K562 (cell line): ENCODE data around the gene TTC23L. TPM values are rescaled to one million over a fixed set of nuclear protein-coding genes. Genes with fewer than 3 reads are reported as not detected.
A peak's percentile ranks its signal among the peaks of the same experiment; 100 is the strongest.

Source experiments
- EP400 ChIP-seq: fragments of 450-650 bp; IDR thresholded peaks from 2 replicates; pipeline ENCODE4 v1.6.1; 2017; ENCODE audit warnings: antibody characterized with exemption, mild to moderate bottlenecking, moderate library complexity
- GABPA ChIP-seq: fragments of 200-800 bp; sonication (Bioruptor generic); conservative IDR thresholded peaks from 2 replicates; pipeline ENCODE4 v1.6.1; 2016; ENCODE audit warnings: low read depth, missing genetic modification characterization, missing compliant biosample characterization
- GABPB1 ChIP-seq: sonication (generic); formaldehyde crosslinking; IDR thresholded peaks from 2 replicates; pipeline ENCODE4 v1.8.0; 2022; ENCODE audit warnings: mild to moderate bottlenecking, missing genetic modification reagents
- KAT8 ChIP-seq: fragments of 450-650 bp; IDR thresholded peaks from 2 replicates; pipeline ENCODE4 v1.6.1; 2016; ENCODE audit warnings: low read depth, mild to moderate bottlenecking
- KDM2B ChIP-seq: fragments of 250-450 bp; sonication (Bioruptor Pico); IDR thresholded peaks from 2 replicates; pipeline ENCODE4 v1.8.0; 2021; ENCODE audit warnings: mild to moderate bottlenecking, moderate library complexity
- MTA3 ChIP-seq: fragments of 450-650 bp; formaldehyde crosslinking; IDR thresholded peaks from 2 replicates; pipeline ENCODE4 v1.6.1; 2017; ENCODE audit warnings: mild to moderate bottlenecking, borderline replicate concordance
- MYNN ChIP-seq, 2 experiments: sonication (generic); formaldehyde crosslinking in 1 of 2; IDR thresholded peaks; 2 replicates each; pipeline versions ENCODE4 v1.5.0 to v1.6.1; 2016 to 2020; ENCODE audit warnings: antibody characterized with exemption in 1 of 2, missing genetic modification reagents in 1 of 2
- SMAD2 ChIP-seq: fragments of 150-350 bp; IDR thresholded peaks from 2 replicates; pipeline ENCODE4 v1.6.1; 2014; ENCODE audit warnings: low read depth, mild to moderate bottlenecking, low read length
- SNIP1 ChIP-seq: fragments of 450-650 bp; IDR thresholded peaks from 2 replicates; pipeline ENCODE4 v1.7.1; 2017; ENCODE audit warnings: low read depth, mild to moderate bottlenecking
- SUPT5H ChIP-seq: fragments of 450-650 bp; IDR thresholded peaks from 2 replicates; pipeline ENCODE4 v1.6.1; 2016
- TCF7 ChIP-seq: sonication (generic); IDR thresholded peaks from 2 replicates; pipeline ENCODE4 v1.6.1; 2016; ENCODE audit warnings: antibody characterized with exemption, borderline replicate concordance
- XRCC4 ChIP-seq: IDR thresholded peaks from one replicate; pipeline ENCODE4 v1.6.1; 2011; ENCODE audit not compliant: insufficient read depth, insufficient read length; ENCODE audit errors: extremely low read depth
- ZKSCAN1 ChIP-seq: fragments of 150-350 bp; IDR thresholded peaks from 2 replicates; pipeline ENCODE4 v1.6.1; 2016; ENCODE audit warnings: low read depth, low read length
- ZNF780A ChIP-seq: fragments of 250-450 bp; sonication (Bioruptor Pico); IDR thresholded peaks from 2 replicates; pipeline ENCODE4 v1.5.0; 2021; ENCODE audit warnings: mild to moderate bottlenecking
- polyA plus RNA-seq, 8 experiments: library from polyadenylated mRNA; depleted of rRNA in 4 of 8; stranded (reverse) in 5 of 8; unstranded in 3 of 8; fragments of >200 nt; fragmentation: Nextera tagmentation in 2 of 8; fragmentation: Illumina TruSeq in 1 of 8; extraction: Ambion mirVana in 2 of 8; extraction: Trizol in 1 of 8; gene quantifications; 2 replicates each; pipeline versions ENCODE4 v1.2.1 to v1.2.3, GENCODE V29; 2011 to 2014; ENCODE audit warnings: inconsistent platforms in 1 of 8, missing spikeins in 1 of 8
- total RNA-seq, 7 experiments: library from RNA; depleted of rRNA in 6 of 7; stranded (reverse); fragments of >200 nt in 6 of 7; fragmentation: Illumina TruSeq in 2 of 7; extraction: Trizol in 2 of 7; gene quantifications; 2 replicates each; pipeline versions ENCODE4 v1.2.1 to v1.2.3, GENCODE V29; 2011 to 2021; ENCODE audit warnings: low replicate concordance in 1 of 7
- TF ChIP-seq, protein P1 (sequence below): fragments of 450-650 bp; formaldehyde crosslinking; IDR thresholded peaks from 2 replicates; pipeline ENCODE4 v1.4.0; 2022; ENCODE audit warnings: mild to moderate bottlenecking, moderate library complexity
- TF ChIP-seq, protein P2 (sequence below), 3 experiments: fragments of 200-800 bp in 1 of 3; sonication (Bioruptor generic) in 1 of 3; sonication (generic) in 1 of 3; formaldehyde crosslinking in 1 of 3; IDR thresholded peaks; 2 replicates each; pipeline versions ENCODE4 v1.6.1 to v1.8.0; 2016 to 2022; ENCODE audit warnings: mild to moderate bottlenecking in 2 of 3, missing compliant biosample characterization in 2 of 3, missing genetic modification characterization in 2 of 3, missing genetic modification reagents in 1 of 3
- TF ChIP-seq, protein P3 (sequence below): sonication (generic); formaldehyde crosslinking; IDR thresholded peaks from 2 replicates; pipeline ENCODE4 v1.8.1; 2022; ENCODE audit warnings: missing genetic modification reagents
- TF ChIP-seq, protein P4 (sequence below): IDR thresholded peaks from 2 replicates; pipeline ENCODE4 v1.6.1; 2011; ENCODE audit warnings: borderline replicate concordance, low read depth, mild to moderate bottlenecking, moderate library complexity, low read length; ENCODE audit not compliant: insufficient read depth, poor library complexity, severe bottlenecking
- TF ChIP-seq, protein P5 (sequence below), 3 experiments: fragments of 200-800 bp in 1 of 3; fragments of 250-450 bp in 1 of 3; fragments of 450-650 bp in 1 of 3; sonication (Bioruptor Pico) in 1 of 3; sonication (Bioruptor generic) in 1 of 3; formaldehyde crosslinking in 1 of 3; IDR thresholded peaks; 2 replicates each; pipeline versions ENCODE4 v1.6.1 to v1.8.0; 2016 to 2022; ENCODE audit warnings: mild to moderate bottlenecking in 2 of 3, missing genetic modification characterization in 2 of 3, missing compliant biosample characterization in 1 of 3, moderate library complexity in 1 of 3

TTC23L gene
- total and polyA plus RNA-seq, 9 of the 15 experiments (the other 6 are each of a cell fraction or from before 2014, with no cell fraction given) = 0.03 to 0.32 (median 0.14) TPM; not detected in 2

DNA sequence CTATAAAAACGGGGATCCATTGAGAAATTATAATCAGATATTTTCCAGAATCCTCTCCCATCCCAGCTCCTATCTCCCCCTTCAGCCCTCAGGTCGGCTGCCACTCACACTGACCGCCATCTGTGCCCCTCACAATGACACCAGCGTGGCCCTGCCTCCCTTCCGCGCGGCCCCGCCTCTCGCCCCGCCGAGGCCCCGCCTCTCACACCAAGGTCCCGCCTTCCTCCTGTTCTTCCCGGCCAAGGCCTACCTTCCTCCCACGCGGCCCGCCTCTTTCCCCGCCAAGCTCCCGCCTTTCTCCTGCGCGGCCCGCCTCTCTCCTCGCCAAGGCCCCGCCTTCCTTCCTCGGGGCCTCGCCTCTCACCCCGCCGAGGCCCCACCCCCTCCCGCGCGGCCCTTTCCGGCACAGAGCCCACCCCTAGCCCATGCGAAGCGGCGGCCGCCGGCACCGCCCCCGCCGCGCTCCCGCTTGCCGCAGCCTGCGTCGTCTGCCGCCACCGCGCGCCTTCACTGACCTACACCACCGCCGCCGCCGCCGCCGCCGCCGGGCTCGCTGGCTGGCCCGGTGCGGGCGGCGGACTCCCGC lies 90.3 kb downstream of the TTC23L start, which contains the start of gene DNAJC21 (continued):
- TF ChIP-seq, protein P1, sequence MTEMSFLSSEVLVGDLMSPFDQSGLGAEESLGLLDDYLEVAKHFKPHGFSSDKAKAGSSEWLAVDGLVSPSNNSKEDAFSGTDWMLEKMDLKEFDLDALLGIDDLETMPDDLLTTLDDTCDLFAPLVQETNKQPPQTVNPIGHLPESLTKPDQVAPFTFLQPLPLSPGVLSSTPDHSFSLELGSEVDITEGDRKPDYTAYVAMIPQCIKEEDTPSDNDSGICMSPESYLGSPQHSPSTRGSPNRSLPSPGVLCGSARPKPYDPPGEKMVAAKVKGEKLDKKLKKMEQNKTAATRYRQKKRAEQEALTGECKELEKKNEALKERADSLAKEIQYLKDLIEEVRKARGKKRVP (CRISPR knock-in tag) = no peak
- TF ChIP-seq SMAD2 (no peak), KAT8 (no peak), ZKSCAN1 (no peak), SNIP1 (no peak), SUPT5H (peak; percentile 40), MTA3 (no peak), MYNN (IDR thresholded peaks at IDR 0.05) (no peak), MYNN (CRISPR knock-in tag; IDR thresholded peaks at IDR 0.05) (no peak), GABPB1 (peak; percentile 28; the same call in 1 of the 2 replicates), XRCC4 (no peak), TCF7 (no peak), GABPA (peak; percentile 84), KDM2B (no peak), EP400 (no peak), ZNF780A (CRISPR knock-in tag) (no peak)
- TF ChIP-seq, protein P2, sequence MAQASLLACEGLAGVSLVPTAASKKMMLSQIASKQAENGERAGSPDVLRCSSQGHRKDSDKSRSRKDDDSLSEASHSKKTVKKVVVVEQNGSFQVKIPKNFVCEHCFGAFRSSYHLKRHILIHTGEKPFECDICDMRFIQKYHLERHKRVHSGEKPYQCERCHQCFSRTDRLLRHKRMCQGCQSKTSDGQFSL (CRISPR knock-in tag; IDR thresholded peaks at IDR 0.05) = no peak
- TF ChIP-seq, protein P2 (tag; IDR thresholded peaks at IDR 0.05) = no peak
- TF ChIP-seq, protein P3, sequence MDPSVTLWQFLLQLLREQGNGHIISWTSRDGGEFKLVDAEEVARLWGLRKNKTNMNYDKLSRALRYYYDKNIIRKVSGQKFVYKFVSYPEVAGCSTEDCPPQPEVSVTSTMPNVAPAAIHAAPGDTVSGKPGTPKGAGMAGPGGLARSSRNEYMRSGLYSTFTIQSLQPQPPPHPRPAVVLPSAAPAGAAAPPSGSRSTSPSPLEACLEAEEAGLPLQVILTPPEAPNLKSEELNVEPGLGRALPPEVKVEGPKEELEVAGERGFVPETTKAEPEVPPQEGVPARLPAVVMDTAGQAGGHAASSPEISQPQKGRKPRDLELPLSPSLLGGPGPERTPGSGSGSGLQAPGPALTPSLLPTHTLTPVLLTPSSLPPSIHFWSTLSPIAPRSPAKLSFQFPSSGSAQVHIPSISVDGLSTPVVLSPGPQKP (CRISPR knock-in tag) = no peak
- TF ChIP-seq, protein P4, sequence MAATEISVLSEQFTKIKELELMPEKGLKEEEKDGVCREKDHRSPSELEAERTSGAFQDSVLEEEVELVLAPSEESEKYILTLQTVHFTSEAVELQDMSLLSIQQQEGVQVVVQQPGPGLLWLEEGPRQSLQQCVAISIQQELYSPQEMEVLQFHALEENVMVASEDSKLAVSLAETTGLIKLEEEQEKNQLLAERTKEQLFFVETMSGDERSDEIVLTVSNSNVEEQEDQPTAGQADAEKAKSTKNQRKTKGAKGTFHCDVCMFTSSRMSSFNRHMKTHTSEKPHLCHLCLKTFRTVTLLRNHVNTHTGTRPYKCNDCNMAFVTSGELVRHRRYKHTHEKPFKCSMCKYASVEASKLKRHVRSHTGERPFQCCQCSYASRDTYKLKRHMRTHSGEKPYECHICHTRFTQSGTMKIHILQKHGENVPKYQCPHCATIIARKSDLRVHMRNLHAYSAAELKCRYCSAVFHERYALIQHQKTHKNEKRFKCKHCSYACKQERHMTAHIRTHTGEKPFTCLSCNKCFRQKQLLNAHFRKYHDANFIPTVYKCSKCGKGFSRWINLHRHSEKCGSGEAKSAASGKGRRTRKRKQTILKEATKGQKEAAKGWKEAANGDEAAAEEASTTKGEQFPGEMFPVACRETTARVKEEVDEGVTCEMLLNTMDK = no peak
- TF ChIP-seq, protein P5, sequence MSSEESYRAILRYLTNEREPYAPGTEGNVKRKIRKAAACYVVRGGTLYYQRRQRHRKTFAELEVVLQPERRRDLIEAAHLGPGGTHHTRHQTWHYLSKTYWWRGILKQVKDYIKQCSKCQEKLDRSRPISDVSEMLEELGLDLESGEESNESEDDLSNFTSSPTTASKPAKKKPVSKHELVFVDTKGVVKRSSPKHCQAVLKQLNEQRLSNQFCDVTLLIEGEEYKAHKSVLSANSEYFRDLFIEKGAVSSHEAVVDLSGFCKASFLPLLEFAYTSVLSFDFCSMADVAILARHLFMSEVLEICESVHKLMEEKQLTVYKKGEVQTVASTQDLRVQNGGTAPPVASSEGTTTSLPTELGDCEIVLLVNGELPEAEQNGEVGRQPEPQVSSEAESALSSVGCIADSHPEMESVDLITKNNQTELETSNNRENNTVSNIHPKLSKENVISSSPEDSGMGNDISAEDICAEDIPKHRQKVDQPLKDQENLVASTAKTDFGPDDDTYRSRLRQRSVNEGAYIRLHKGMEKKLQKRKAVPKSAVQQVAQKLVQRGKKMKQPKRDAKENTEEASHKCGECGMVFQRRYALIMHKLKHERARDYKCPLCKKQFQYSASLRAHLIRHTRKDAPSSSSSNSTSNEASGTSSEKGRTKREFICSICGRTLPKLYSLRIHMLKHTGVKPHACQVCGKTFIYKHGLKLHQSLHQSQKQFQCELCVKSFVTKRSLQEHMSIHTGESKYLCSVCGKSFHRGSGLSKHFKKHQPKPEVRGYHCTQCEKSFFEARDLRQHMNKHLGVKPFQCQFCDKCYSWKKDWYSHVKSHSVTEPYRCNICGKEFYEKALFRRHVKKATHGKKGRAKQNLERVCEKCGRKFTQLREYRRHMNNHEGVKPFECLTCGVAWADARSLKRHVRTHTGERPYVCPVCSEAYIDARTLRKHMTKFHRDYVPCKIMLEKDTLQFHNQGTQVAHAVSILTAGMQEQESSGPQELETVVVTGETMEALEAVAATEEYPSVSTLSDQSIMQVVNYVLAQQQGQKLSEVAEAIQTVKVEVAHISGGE (CRISPR knock-in tag; IDR thresholded peaks at IDR 0.05) = no peak
